ENCODE measurements around the gene FLT1. TPM values are rescaled to one million over a fixed set of nuclear protein-coding genes. Genes with fewer than 3 reads are reported as not detected.

FLT1 gene
- total RNA-seq, 1 experiment from 2014 or later: not detected

- DNase-seq: no peak
- H3K27ac Mint-ChIP-seq (ENCODE audit: unreplicated experiment): no peak overlapping the region
- intact Hi-C loops (cut with micrococcal nuclease; ENCODE audit: unreplicated experiment): no loop called here
- TF ChIP-seq, protein P1, sequence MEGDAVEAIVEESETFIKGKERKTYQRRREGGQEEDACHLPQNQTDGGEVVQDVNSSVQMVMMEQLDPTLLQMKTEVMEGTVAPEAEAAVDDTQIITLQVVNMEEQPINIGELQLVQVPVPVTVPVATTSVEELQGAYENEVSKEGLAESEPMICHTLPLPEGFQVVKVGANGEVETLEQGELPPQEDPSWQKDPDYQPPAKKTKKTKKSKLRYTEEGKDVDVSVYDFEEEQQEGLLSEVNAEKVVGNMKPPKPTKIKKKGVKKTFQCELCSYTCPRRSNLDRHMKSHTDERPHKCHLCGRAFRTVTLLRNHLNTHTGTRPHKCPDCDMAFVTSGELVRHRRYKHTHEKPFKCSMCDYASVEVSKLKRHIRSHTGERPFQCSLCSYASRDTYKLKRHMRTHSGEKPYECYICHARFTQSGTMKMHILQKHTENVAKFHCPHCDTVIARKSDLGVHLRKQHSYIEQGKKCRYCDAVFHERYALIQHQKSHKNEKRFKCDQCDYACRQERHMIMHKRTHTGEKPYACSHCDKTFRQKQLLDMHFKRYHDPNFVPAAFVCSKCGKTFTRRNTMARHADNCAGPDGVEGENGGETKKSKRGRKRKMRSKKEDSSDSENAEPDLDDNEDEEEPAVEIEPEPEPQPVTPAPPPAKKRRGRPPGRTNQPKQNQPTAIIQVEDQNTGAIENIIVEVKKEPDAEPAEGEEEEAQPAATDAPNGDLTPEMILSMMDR (IDR thresholded peaks at IDR 0.05; ENCODE audit: unreplicated experiment): no peak
- no peaks in the 10 kb centered on the region for H3K4me1 Mint-ChIP-seq (ENCODE audit: low read depth, unreplicated experiment)
- CTCF ChIA-PET: no interaction called here
- BruUV-seq (replicated peaks): no TSS peak
- no peaks in the 10 kb centered on the region for H3K9me3 Mint-ChIP-seq (ENCODE audit: low read depth, unreplicated experiment)
- H3K27me3 Mint-ChIP-seq (ENCODE audit: unreplicated experiment): peaks cover 39% of the 10 kb centered on the region
- no peaks in the 10 kb centered on the region for H3K36me3 Mint-ChIP-seq (ENCODE audit: insufficient read depth, unreplicated experiment)
- H3K4me3 Mint-ChIP-seq (ENCODE audit: low read depth, unreplicated experiment): no peak overlapping the region
These were observed 8.9 kb downstream of the FLT1 start for GRCh38 chr13:28485996-28486543.

DNA sequence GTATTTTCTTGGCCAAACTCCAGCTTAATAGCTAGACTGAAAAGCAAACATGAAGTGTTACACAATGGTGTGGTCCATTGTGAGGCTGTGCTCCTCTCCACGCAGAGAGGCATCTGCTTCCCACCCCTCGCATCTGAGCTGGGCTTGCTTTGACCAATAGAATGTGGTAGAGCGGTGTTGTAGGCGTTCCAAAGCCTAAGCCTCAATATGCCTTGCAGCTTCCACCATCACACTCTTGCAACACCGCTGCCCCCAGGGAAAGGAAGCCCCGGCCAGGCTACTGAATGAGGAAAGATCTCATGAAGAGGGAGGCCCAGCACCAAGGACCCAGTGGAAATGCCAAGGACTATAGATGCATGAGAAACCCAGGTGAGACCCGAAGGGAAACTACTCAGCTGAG, 9.4 kb downstream of the FLT1 start:
- intact Hi-C loops (cut with micrococcal nuclease; ENCODE audit: unreplicated experiment): no loop called here
- Mint-ChIP-seq H3K4me1 (ENCODE audit: low read depth, unreplicated experiment) (no peaks in the 10 kb centered on the region), H3K27ac (ENCODE audit: unreplicated experiment) (no peak overlapping the region), H3K36me3 (ENCODE audit: insufficient read depth, unreplicated experiment) (no peaks in the 10 kb centered on the region), H3K4me3 (ENCODE audit: low read depth, unreplicated experiment) (no peak overlapping the region), H3K9me3 (ENCODE audit: low read depth, unreplicated experiment) (no peaks in the 10 kb centered on the region), H3K27me3 (ENCODE audit: unreplicated experiment) (peaks cover 33% of the 10 kb centered on the region)
- no peak for DNase-seq
- CTCF ChIA-PET: no interaction called here
- BruUV-seq (replicated peaks): no TSS peak
- TF ChIP-seq, protein P1 (IDR thresholded peaks at IDR 0.05; ENCODE audit: unreplicated experiment): no peak

DNA sequence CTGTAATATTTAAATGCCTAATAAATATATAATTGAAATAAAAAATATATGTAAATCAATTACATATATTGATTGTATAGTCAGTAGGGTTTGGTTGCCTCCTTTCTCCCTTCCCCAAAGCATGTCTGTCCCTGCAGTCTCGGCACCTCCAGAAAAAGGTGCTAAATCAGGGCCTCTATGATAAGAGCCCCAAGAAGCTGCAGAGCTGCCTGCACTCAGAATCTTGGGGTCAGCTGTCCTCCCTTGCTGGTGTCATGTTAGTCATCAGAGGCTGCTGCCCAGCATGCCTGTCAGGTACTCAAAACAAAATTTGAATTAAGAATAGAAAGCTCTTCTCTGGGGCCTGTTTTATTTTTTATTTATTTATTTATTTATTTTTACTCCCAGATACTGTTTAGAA, 9.8 kb downstream of the FLT1 start:
- CTCF ChIA-PET: no interaction called here
- H3K4me3 Mint-ChIP-seq (ENCODE audit: low read depth, unreplicated experiment): no peak overlapping the region
- BruUV-seq (replicated peaks): no TSS peak
- H3K27ac Mint-ChIP-seq (ENCODE audit: unreplicated experiment): no peak overlapping the region
- DNase-seq: no peak
- TF ChIP-seq, protein P1 (IDR thresholded peaks at IDR 0.05; ENCODE audit: unreplicated experiment): no peak
- no peaks in the 10 kb centered on the region for H3K9me3 Mint-ChIP-seq (ENCODE audit: low read depth, unreplicated experiment)
- no peaks in the 10 kb centered on the region for H3K36me3 Mint-ChIP-seq (ENCODE audit: insufficient read depth, unreplicated experiment)
- intact Hi-C loops (cut with micrococcal nuclease; ENCODE audit: unreplicated experiment): no loop called here
- H3K4me1 Mint-ChIP-seq (ENCODE audit: low read depth, unreplicated experiment): no peaks in the 10 kb centered on the region
- peaks cover 29% of the 10 kb centered on the region for H3K27me3 Mint-ChIP-seq (ENCODE audit: unreplicated experiment)

GRCh38 chr13:28483313-28483931, 11.5 kb downstream of the FLT1 start:
- TF ChIP-seq, protein P1 (IDR thresholded peaks at IDR 0.05; ENCODE audit: unreplicated experiment): no peak
- intact Hi-C loops (cut with micrococcal nuclease; ENCODE audit: unreplicated experiment): no loop called here
- CTCF ChIA-PET: no interaction called here
- Mint-ChIP-seq H3K27me3 (ENCODE audit: unreplicated experiment) (peaks cover 14% of the 10 kb centered on the region), H3K4me1 (ENCODE audit: low read depth, unreplicated experiment) (no peaks in the 10 kb centered on the region), H3K36me3 (ENCODE audit: insufficient read depth, unreplicated experiment) (no peaks in the 10 kb centered on the region), H3K9me3 (ENCODE audit: low read depth, unreplicated experiment) (no peaks in the 10 kb centered on the region), H3K27ac (ENCODE audit: unreplicated experiment) (no peak overlapping the region), H3K4me3 (ENCODE audit: low read depth, unreplicated experiment) (no peak overlapping the region)
- no TSS peak for BruUV-seq (replicated peaks)
- DNase-seq: no peak

All from Calu3 (cell line).